Activated naive CD8-positive, alpha-beta T cell treated with anti-CD3 and anti-CD28 coated beads, Interleukin-2, amount 50 U/mL, for 16 hours (primary cell): ENCODE data around the gene IZUMO4.

Experiments used
- DNase-seq: peaks from one replicate; pipeline ENCODE4 v3.0.0-alpha.2; 2020; ENCODE audit warnings: low read depth, low spot score

Gene IZUMO4

DNA sequence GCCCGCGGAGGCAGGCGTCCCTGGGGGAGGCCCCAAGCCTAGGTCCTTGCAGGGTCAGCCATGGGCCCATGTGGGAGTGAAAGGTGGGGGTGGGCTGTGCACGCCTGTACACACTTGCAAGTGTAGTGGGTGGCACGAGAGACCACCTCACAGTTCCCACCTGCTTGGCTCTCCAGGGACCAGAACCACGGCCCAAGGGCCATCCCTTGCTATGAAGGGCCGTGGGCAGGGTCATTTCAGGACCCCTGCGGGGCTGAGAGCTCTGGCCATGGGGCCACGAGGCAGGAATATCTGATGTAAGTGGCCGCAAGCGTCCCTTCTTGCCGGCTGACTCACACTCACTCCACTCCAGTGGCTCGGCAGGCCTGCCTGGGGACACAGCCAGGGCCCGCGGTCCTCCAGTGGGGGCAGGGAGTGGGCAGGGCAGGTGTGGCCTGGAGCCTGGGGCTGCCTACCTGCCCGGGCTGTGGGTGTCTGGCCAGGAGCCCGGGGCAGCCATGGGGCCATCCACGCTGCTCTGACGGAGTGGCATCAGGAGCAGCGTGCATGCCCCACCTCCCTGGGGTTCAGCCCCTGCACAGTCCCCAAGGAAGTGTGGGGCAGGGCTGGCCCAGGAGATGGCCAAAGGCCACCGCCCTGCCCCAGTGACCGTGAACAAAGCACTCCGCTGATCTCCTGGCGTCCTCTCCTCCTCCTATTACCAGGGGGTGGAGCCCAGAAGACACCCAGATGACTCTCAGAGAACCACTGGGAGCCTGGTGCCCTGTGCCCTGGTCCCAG, 37.1 kb upstream of the IZUMO4 start:
- no peak for DNase-seq

DNA sequence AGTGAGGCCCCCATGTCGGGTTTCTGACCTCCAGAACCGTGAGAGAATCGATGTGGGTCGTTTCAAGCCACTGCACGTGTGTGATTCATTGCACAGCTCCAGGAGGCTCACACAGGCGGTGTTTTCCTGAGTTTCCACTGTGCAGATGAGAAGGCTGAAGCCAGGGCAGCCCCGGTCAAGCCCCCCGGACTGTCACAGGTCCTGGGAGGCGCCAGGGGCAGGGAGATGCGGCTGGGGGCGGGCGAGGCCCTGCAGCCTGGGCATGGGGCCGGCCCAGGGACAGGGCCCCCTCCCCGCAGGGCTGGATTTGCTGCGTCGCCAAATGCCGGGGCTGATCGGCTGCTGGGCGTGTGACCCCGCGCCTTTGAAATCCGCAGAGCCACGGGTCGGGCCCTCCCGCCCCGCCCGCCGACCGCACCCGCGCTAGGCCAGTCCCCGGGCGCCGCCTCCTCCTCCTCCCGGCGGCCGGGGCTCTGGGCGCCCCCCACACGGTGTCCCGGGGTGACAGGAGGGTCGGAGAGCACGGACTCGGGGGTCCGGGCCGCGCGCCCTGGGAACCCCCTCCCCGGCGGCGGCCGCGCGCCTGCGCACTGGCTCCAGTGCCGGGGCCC, 35.7 kb upstream of the IZUMO4 start:
- DNase-seq = no peak

GRCh38 chr19:2061495-2062388, 35.0 kb upstream of the IZUMO4 start:
- peak; percentile 98 for DNase-seq

- no peak for DNase-seq
Measured at GRCh38 chr19:2062389-2062729, 34.4 kb upstream of the IZUMO4 start.

DNA sequence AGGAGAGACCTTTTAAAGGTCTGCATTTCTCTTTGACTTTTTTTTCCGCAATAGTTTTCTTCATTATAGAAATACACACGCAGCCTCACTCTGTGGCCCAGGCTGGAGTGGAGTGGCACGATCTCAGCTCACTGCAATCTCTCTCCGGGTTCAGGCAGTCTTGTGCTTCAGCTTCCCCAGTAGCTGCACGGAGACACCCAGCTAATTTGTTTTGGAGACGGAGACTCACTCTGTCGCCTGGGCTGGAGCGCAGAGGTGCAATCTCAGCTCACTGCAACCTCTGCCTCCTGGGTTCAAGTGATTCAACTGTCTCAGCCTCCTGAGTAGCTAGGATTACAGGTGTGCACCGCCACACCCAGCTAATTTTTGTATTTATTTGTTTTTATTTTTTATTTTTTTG, 33.9 kb upstream of the IZUMO4 start:
- no peak for DNase-seq

GRCh38 chr19:2063824-2064223, 32.9 kb upstream of the IZUMO4 start:
- no peak for DNase-seq

DNA sequence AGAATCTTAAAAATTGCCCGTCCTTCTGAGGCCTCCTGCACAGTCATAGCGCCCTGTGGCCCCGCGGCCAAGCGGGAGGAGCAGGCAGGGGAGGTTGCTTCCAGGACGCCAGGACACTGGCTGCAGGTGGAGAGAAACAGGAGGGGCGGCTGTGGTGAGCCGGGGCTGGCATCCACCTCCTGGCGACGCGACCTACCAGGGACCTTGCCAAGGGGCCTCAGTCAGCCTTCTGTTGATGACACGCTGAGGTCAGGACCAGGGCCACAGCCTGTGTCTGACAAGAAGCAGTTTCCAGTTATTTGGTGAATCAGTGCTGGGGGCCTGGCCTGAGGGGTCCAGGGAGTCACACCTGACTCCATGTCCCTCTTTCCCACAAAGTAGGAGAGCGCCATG, 32.3 kb upstream of the IZUMO4 start:
- no peak for DNase-seq

GRCh38 chr19:2064788-2065524, 31.8 kb upstream of the IZUMO4 start:
- no peak for DNase-seq

GRCh38 chr19:2070436-2070827, 26.3 kb upstream of the IZUMO4 start:
- DNase-seq = no peak

DNA sequence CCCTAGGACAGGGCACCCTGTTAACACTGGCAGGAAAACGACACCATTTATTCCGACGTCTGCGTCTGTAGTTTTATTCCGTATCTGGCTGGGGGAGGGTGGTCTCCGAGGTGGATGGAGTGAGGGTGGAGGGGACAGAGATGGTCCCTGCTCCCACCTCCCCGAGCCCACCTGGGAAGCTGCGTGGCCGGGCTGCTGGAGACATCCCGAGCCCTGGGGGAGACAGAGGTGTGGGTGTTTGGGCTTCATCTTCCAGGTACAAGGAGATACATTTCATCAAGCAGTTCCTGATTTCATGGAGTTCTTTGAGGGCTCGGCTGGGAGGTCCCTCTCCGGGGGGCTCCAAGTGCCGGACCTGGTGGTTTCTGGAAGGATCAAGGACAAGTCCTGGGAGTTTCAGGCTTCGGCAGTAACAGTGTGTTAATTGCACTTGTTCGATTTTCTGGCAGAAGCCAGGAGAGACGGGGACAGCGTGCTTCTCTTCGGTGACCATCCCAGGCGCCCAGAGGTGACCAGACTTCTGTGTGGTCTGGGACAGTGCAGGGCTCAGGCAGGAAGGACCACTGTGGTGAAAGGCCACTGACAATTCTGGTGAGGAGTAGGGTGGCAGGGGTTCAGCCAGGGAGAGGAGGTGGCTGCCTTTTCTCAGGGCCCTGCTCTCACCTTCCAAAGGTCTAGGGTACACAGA, 25.6 kb upstream of the IZUMO4 start:
- no peak for DNase-seq

DNA sequence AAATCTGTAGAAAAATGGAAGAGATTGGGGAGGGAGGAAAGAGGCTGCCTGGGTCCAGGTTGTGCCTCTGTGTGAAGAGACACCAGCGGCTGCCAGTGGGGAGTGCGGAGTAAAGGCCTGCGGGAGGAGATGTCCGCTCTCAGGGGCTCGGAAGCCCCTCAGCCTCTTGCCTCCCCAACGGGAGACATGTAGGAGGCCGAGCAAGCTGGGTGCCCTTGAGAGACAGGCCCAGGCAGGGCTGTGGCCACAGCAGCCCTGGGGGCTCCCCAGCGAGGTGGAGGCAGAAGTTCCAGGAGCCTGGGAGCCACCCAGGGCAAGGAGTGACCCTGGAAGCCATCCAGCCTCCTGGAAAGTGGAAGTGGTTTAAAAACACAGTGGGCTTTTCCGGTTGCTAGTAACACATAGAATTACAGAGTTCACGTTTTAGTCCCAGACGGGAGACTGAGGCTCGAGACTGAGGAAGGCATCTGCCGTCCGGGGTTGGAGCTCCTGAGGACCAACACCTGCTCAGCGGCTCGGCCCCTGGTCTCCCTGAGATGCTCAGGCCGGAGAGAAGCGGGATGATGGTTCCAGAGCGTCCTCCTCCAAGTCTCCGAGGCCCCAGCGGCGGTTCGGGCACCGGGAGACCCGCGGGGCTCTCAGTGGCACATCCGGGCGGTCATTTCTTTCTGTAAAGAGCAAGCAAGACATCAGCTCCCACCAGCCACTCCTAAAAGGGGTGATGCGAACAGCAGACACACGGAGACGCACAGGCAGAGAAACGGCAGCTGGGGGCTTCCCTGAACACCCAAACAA, 23.8 kb upstream of the IZUMO4 start:
- DNase-seq = no peak

DNA sequence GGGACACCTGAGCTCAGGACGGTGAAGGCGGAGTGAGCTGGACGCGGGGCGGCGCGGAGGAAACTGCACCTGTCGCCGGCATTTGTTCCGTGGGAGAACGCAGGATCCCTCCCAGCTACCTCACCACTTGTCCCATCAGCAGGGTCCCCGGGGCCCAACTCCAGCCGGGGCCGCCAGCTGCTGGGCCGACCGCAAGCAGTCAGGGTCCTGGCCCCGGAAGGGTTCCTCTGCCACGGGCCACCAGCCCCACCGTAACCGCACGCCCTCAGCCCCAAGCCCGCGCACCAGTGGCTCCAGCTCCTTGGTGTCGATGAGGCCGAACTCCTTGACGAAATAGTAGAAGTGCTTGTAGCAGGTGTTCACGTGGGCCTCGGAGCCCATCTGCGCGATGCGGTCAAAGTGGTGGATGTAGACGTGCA, 20.2 kb upstream of the IZUMO4 start:
- DNase-seq = no peak

GRCh38 chr19:2077398-2077797, 19.3 kb upstream of the IZUMO4 start:
- no peak for DNase-seq

DNA sequence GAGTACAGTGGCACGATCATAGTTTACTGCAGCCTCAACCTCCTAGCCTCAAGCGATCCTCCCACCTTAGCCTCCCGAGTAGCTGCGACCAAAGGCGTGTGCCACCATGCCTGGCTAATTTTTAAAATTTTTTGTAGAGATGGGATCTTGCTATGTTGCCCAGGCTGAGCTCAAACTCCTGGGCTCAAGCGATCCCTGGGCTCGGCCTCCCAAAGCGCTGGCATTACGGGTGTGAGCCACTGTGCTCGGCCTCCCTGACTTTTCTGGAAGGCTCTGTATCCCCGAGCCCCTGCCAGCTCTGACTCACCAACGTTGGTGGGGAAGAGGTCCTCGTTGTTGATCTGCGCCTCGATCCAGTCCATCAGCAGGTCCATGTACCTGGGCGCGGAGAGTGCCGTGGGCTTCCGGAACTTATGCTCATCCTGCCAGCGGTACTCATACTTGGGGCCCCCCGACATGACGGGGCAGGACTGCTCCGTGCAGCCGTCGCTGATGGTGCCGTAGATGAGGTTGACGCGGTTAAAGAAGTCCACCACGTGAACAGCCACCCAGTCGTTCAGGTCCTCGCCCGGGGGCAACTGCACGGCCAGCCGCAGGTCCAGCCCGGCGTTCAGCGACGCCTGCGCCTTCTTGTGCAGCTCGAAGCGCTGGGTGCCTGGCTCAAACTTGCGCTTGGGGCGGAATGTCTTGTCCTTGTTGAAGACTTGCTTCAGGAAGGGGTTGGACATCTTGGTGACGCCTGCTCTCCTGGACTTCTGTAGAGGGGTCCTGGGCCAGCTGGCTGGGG, 18.7 kb upstream of the IZUMO4 start:
- no peak for DNase-seq

DNA sequence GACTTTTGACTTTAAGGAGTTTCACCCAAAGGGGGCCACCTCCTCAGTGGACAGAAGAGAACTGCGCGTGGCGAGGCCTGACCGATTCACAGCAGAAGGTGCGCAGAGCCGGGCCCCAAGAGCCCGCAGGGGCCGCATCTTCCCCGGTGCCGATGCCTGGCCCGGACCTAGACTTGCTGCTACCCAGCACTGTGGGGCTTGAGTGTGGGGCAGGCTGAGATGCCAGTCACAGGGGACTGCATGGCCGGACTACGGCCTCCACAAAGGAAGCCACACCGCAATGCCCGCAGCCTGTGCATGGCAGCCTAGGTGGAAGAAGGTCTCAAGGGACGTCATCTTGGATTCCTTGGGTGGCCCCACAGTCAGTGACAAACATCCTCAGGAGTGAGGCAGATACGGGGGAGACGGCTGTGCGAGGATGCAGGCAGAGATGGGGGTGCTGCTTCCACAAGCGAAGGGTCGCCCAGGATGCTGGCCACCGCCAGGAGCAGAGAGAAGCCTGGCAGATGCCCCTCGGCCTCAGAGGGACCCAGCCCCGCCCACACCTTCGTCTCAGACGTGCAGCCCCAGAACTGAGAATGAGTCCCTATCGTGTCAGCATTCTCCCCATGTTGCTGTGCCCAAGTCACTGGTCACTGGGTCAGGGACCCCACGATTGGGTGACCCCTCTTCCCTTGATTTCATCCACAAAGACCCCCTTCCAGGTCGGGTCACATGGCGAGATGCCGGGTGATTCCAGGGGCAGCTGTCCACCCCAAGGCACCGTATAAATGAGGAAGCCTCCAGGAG, 17.4 kb upstream of the IZUMO4 start:
- DNase-seq = no peak

DNA sequence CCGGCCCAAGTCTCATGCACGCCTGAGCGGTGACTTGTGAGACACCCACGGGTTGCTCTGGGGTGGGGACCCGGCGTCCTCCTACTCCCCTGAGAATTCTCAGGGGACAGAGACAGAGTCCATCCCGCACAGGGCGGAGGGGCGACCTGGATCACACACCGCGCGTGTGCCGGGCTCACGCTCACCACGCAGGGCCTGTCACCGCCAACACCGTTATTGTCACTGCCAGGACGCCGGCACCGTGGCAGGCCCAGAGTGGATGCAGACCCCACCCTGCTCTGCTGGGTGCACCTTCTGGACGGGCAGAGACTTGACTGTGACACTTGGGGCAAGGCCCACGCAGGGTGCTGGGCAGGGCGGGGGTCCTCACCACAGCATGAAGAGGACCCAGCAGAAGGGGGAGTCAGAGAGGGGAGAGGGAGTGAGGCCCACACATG, 16.8 kb upstream of the IZUMO4 start:
- no peak for DNase-seq

GRCh38 chr19:2080336-2080988, 16.3 kb upstream of the IZUMO4 start:
- no peak for DNase-seq
